ENCODE data around the gene SLC38A9. TPM values are rescaled to one million over a fixed set of nuclear protein-coding genes. Genes with fewer than 3 reads are reported as not detected.
A peak's percentile ranks its signal among the peaks of the same experiment; 100 is the strongest.

Gene SLC38A9
- total RNA-seq, 1 experiment from 2014 or later: 27.0 TPM

- TF ChIP-seq AFF4 (CRISPR knock-in tag; IDR thresholded peaks at IDR 0.05; ENCODE audit: borderline replicate concordance) (no peak), TEAD1 (CRISPR knock-in tag; IDR thresholded peaks at IDR 0.05) (0 out of 2 replicates have a peak, but pooled peaks have one; percentile 19), FOXK1 (CRISPR knock-in tag; IDR thresholded peaks at IDR 0.05) (no peak), NR2C2 (CRISPR knock-in tag; IDR thresholded peaks at IDR 0.05) (no peak), ZNF423 (CRISPR knock-in tag; IDR thresholded peaks at IDR 0.05) (0 out of 2 replicates have a peak, but pooled peaks have one; percentile 8), TP53 (CRISPR knock-in tag; IDR thresholded peaks at IDR 0.05) (no peak), MLX (CRISPR knock-in tag; IDR thresholded peaks at IDR 0.05) (no peak), FOXP4 (CRISPR knock-in tag; IDR thresholded peaks at IDR 0.05) (no peak), HMGXB4 (CRISPR knock-in tag; IDR thresholded peaks at IDR 0.05) (no peak), SMAD4 (CRISPR knock-in tag; IDR thresholded peaks at IDR 0.05) (no peak), SP1 (CRISPR knock-in tag; conservative IDR thresholded peaks at IDR 0.05) (no peak), ZNF317 (CRISPR knock-in tag; IDR thresholded peaks at IDR 0.05; ENCODE audit: borderline replicate concordance, low read depth) (no peak), EMX1 (CRISPR knock-in tag; IDR thresholded peaks at IDR 0.05) (no peak)
- TF ChIP-seq, protein P1, sequence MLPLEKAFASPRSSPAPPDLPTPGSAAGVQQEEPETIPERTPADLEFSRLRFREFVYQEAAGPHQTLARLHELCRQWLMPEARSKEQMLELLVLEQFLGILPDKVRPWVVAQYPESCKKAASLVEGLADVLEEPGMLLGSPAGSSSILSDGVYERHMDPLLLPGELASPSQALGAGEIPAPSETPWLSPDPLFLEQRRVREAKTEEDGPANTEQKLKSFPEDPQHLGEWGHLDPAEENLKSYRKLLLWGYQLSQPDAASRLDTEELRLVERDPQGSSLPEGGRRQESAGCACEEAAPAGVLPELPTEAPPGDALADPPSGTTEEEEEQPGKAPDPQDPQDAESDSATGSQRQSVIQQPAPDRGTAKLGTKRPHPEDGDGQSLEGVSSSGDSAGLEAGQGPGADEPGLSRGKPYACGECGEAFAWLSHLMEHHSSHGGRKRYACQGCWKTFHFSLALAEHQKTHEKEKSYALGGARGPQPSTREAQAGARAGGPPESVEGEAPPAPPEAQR (CRISPR knock-in tag; IDR thresholded peaks at IDR 0.05): no peak
- TF ChIP-seq, protein P2, sequence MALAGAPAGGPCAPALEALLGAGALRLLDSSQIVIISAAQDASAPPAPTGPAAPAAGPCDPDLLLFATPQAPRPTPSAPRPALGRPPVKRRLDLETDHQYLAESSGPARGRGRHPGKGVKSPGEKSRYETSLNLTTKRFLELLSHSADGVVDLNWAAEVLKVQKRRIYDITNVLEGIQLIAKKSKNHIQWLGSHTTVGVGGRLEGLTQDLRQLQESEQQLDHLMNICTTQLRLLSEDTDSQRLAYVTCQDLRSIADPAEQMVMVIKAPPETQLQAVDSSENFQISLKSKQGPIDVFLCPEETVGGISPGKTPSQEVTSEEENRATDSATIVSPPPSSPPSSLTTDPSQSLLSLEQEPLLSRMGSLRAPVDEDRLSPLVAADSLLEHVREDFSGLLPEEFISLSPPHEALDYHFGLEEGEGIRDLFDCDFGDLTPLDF (CRISPR knock-in tag; IDR thresholded peaks at IDR 0.05): no peak
- TF ChIP-seq, protein P3, sequence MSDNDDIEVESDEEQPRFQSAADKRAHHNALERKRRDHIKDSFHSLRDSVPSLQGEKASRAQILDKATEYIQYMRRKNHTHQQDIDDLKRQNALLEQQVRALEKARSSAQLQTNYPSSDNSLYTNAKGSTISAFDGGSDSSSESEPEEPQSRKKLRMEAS (CRISPR knock-in tag; IDR thresholded peaks at IDR 0.05): no peak
- ChIA-PET POLR2A (interaction anchor here (0.6 kb wide), 1 partner anchor 198 kb away, joined by 5 read pairs; no protein-coding TSS in a partner anchor), CTCF (no interaction called here)
- H3K36me3 Mint-ChIP-seq: peaks cover 3% of the 10 kb centered on the region; the same call in 1 of the 2 replicates
- DNase-seq (ENCODE audit: low spot score) (no peak), ATAC-seq (peak; percentile 51)
- peaks cover 56% of the 10 kb centered on the region for H3K4me1 Mint-ChIP-seq
- H3K27ac Mint-ChIP-seq: peak overlapping the region; percentile 99
- peak overlapping the region; percentile 49 for H3K4me3 Mint-ChIP-seq
- H3K27me3 Mint-ChIP-seq (ENCODE audit: low read depth): no peaks in the 10 kb centered on the region
- H3K9me3 Mint-ChIP-seq: no peaks in the 10 kb centered on the region
Observed at GRCh38 chr5:55624841-55625588, 87.1 kb downstream of the SLC38A9 start.

All from WTC11 (cell line).